HUES6 (cell line): ENCODE data around the gene BLM.
"Not testable (repeated sequence)": the region's sequence is repeated elsewhere in the genome, so short reads cannot be mapped to it uniquely, and the experiment has no call there.

Experiments used
- H3K27ac ChIP-seq: 2 replicates; pipeline ENCODE4 v1.7.0; 2013; ENCODE audit warnings: low read depth, mild to moderate bottlenecking, low read length, inconsistent platforms
- H3K27me3 ChIP-seq: 2 replicates; pipeline ENCODE4 v1.6.1; 2013; ENCODE audit warnings: low read length; ENCODE audit not compliant: control insufficient read depth, insufficient read depth
- H3K36me3 ChIP-seq: 2 replicates; pipeline ENCODE4 v1.6.1; 2013; ENCODE audit warnings: low read length; ENCODE audit not compliant: control insufficient read depth, insufficient read depth
- H3K4me1 ChIP-seq: 2 replicates; pipeline ENCODE4 v1.6.1; 2013; ENCODE audit warnings: low read length; ENCODE audit not compliant: control insufficient read depth, insufficient read depth
- H3K4me3 ChIP-seq: 2 replicates; pipeline ENCODE4 v1.5.1; 2013; ENCODE audit warnings: low read depth, low read length
- H3K9ac ChIP-seq: one replicate; pipeline ENCODE4 v1.6.1; 2013; ENCODE audit warnings: mild to moderate bottlenecking, low read length
- H3K9me3 ChIP-seq: 2 replicates; pipeline ENCODE4 v1.6.1; 2013; ENCODE audit warnings: low read depth, low read length; ENCODE audit not compliant: control insufficient read depth, insufficient read depth

Gene BLM

DNA sequence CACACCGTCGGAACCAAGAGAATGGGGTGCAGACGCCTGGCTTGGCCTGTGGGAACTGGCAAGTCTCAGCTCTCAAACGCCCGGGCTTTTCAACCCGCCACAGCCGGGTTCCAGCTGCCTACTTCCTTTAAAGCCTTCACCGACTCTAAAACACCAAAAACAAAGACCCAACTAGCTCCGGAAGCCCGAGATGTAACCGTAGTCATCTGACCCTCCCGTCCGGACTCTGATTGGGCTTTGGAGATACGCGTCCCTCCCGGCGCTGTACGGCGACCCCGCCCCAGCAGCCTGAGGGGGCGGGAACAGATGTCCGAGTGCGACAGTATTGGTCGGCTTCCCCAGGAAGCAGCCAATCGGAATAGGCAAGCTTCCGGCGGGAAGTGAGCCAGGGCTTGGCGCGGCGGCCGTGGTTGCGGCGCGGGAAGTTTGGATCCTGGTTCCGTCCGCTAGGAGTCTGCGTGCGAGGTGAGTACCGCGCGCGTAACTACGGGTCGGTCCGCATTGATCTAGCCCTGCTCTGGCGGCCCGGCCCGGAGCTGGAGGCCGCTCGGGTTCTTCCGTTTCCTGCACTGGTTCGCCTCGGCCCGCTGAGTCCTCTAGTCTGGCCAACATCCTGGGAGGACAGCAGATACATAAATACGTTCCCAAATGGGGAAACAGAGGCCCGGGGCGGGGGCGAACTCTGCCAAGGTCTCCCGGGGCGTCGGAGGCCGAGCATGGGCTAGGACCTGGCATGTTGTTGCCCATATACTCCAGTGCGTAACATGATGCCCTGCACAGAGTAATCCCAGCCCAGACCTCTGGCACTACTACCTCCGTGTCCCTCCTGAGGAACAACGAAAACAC lies at the start of gene BLM:
Gene BLM, plus strand, starts transcription at position 371 of the 846 bp plus-strand sequence. CDS start 30,047 bp downstream, outside the sequence.
- no peaks in the 10 kb centered on the region for H3K36me3 ChIP-seq
- no peaks in the 10 kb centered on the region for H3K9me3 ChIP-seq
- peak within 1 kb of the TSS; percentile 77 for H3K27ac ChIP-seq
- peak within 1 kb of the TSS; percentile 78 for H3K4me3 ChIP-seq
- H3K27me3 ChIP-seq: no peaks in the 10 kb centered on the region
- H3K9ac ChIP-seq: peak within 1 kb of the TSS; percentile 96
- H3K4me1 ChIP-seq: peaks cover 4% of the 10 kb centered on the region; the same call in 1 of the 2 replicates

DNA sequence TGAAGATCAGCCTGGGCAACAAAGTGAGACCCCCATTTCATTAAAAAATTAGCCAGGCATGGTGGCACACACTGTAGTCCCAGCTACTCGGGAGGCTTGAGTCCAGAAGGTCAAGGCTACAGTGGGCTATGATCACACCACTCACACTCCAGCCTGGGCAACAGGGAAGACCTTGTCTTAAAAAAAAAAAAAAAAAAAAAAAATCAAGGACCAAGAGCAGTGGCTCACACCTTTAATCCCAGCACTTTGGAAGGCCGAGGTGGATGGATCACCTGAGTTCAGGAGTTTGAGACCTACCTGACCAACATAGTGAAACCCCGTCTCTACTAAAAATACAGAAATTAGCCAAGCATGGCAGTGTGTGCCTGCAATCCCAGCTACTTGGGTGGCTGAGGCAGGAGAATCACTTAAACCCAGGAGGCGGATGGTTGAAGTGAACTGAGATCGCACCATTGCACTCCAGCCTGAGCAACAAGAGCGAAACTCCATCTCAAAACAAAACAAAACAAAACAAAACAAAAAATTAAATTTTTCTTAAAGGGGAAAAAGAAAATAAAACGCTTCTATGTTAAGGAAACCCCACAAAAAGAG lies 49.3 kb upstream of the BLM start:
- H3K9ac ChIP-seq, H3K4me1 ChIP-seq, H3K27ac ChIP-seq, H3K9me3 ChIP-seq, H3K27me3 ChIP-seq, H3K4me3 ChIP-seq, H3K36me3 ChIP-seq: not testable (repeated sequence)

- H3K4me3 ChIP-seq, H3K9ac ChIP-seq, H3K36me3 ChIP-seq, H3K27me3 ChIP-seq, H3K9me3 ChIP-seq, H3K27ac ChIP-seq, H3K4me1 ChIP-seq: not testable (repeated sequence)
These were observed 46.5 kb upstream of the BLM start for GRCh38 chr15:90670631-90671030.

DNA sequence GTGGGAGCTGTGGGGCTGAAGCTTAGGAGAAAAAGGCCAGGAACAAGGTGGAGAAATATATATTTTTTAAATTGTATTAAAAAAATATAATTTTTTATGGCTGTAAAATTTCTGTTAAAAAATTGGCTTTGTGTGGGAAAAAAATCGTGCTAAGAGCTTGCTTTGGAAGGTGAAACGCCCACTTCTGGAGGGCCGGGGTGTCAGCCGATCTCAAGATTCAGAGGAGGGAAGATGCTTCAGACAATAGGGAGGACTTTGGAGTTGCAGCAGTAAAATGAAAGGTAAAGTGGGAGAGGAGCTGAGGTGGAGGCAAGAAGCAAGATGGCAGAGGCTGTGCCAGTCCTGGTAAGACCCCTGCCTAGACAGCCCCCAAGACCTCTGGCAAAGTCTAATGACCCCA lies 45.9 kb upstream of the BLM start:
- H3K4me3 ChIP-seq: no peak overlapping the region
- H3K9me3 ChIP-seq: no peaks in the 10 kb centered on the region
- no peaks in the 10 kb centered on the region for H3K36me3 ChIP-seq
- H3K9ac ChIP-seq: no peak overlapping the region
- H3K27ac ChIP-seq: no peak overlapping the region
- H3K27me3 ChIP-seq: no peaks in the 10 kb centered on the region
- H3K4me1 ChIP-seq: no peaks in the 10 kb centered on the region

DNA sequence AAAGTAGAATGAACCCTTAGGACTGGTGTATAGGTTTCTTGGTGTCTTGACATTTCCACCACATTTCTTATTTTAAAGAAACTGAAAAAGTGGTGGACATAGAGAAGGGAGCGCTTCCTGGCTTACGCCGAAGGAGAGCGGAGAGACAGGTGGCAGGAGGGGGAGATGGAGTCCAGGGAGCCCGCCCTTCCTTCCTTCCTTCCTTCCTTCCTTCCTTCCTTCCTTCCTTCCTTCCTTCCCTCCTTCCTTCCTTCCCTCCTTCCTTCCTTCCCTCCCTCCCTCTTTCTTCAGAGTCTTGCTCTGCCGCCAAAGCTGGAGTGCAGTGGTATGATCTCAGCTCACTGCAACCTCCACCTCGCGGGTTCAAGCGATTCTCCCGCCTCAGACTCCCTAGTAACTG lies 43.8 kb upstream of the BLM start:
- H3K4me3 ChIP-seq, H3K9me3 ChIP-seq, H3K27ac ChIP-seq, H3K36me3 ChIP-seq, H3K9ac ChIP-seq, H3K27me3 ChIP-seq, H3K4me1 ChIP-seq: not testable (repeated sequence)

DNA sequence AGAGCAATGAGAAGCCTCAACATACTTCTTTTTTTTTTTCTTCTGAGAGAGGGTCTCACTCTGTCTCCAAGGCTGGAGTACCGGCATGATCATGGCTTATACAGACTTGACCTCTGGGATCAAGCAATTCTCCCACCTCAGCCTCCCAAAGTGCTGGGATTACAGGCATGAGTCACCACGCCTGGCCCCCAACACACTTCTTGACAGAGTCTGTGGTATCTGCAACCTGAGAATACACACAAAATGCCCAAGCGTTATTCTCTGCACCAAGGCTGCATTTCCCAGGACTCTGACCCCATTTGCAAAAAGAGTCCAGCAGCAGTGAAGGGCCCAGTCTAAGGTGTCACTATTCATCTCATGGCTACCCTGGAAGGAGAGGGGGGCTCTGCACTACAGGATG lies 42.7 kb upstream of the BLM start:
- H3K4me1 ChIP-seq: no peaks in the 10 kb centered on the region
- no peaks in the 10 kb centered on the region for H3K27me3 ChIP-seq
- H3K9me3 ChIP-seq: no peaks in the 10 kb centered on the region
- H3K4me3 ChIP-seq: no peak overlapping the region
- no peaks in the 10 kb centered on the region for H3K36me3 ChIP-seq
- no peak overlapping the region for H3K27ac ChIP-seq
- H3K9ac ChIP-seq: no peak overlapping the region

- no peaks in the 10 kb centered on the region for H3K9me3 ChIP-seq
These were observed 41.7 kb upstream of the BLM start for GRCh38 chr15:90675464-90675863.

DNA sequence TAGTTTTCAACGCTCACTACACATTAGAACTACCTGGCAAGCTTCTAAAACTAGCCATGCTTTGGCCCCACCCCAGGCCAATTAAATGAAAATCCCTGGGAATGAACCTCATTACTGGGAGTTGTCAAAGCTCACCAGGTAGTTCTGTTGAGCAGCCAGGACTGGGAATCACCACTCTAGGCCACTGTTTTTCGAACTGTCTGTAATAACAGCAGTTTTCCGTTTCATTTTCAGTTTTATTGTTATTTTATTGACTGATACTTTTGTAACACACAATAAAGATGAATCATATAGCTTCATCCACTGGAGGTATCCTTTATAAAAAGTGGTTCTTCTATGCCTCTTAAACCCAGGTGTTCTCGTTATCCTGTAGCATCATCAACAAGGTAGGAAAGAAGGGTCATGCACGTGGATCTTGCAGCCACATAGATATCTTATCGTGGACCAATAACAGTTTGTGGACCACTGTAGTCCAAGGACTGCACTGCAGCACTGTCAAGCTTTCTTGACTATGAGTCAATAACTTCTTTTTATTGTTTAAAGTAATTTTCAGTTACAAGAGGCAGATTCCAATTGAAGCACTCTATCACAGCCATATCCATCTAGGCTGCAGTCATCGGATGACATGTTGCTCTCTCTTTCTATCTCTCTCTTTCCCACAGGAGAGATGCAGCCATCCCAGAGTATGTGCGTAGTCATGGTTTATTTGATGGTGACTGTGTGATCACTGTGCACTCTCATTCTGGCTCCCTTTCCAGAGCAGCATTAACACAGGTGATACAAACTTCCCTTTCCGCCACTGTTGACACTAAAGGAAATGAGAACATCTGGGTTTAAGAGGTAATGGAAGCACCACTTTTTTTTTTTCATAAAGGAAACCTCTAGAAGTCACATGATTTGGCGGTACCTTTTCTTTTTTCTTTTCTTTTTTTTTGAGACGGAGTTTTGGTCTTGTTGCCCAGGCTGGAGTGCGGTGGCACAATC lies 39.0 kb upstream of the BLM start:
- H3K27ac ChIP-seq: no peak overlapping the region
- H3K4me1 ChIP-seq: no peaks in the 10 kb centered on the region
- H3K4me3 ChIP-seq: no peak overlapping the region
- no peaks in the 10 kb centered on the region for H3K27me3 ChIP-seq
- no peaks in the 10 kb centered on the region for H3K36me3 ChIP-seq
- no peak overlapping the region for H3K9ac ChIP-seq
- H3K9me3 ChIP-seq: no peaks in the 10 kb centered on the region

More at GRCh38 chr15:90675464-90675863, 41.7 kb upstream of the BLM start:
- H3K4me1 ChIP-seq: no peaks in the 10 kb centered on the region
- H3K36me3 ChIP-seq: no peaks in the 10 kb centered on the region
- no peak overlapping the region for H3K4me3 ChIP-seq
- no peaks in the 10 kb centered on the region for H3K27me3 ChIP-seq
- no peak overlapping the region for H3K27ac ChIP-seq
- no peak overlapping the region for H3K9ac ChIP-seq

GRCh38 chr15:90679959-90680358 lies 37.2 kb upstream of the BLM start:
- Histone ChIP-seq H3K4me3 (no peak overlapping the region), H3K36me3 (no peaks in the 10 kb centered on the region), H3K27ac (no peak overlapping the region), H3K27me3 (no peaks in the 10 kb centered on the region), H3K9ac (no peak overlapping the region), H3K9me3 (no peaks in the 10 kb centered on the region), H3K4me1 (peaks cover 6% of the 10 kb centered on the region; the same call in 1 of the 2 replicates)

DNA sequence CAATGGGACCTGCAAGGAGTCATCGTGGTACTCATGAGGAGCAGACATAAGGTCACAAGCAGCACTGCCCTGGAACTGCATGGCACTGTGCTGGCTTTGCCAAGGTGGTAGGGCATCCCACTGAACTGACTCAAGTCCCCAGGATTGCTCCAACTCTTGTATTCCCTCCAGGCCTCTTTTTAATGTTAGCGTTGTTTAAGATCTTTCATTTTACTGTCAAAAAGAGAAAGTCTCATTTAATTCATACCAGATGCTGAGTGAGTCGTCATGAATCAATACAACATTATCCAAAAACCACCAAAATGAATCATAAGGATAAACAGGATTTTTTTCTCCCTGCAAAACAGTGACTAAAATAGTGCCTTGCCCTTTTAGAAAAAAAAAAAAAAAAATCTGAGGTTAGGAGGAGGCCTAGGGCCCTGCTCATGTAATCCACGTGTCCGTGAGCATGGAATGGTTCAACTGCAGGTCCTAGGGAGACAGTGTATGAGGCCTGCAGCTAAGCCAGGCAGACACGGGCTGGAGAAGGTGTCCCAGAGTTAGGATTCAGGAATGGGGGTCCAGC lies 36.7 kb upstream of the BLM start:
- Histone ChIP-seq H3K9ac (no peak overlapping the region), H3K4me3 (no peak overlapping the region), H3K36me3 (no peaks in the 10 kb centered on the region), H3K27ac (no peak overlapping the region), H3K9me3 (no peaks in the 10 kb centered on the region), H3K27me3 (no peaks in the 10 kb centered on the region), H3K4me1 (peaks cover 6% of the 10 kb centered on the region; the same call in 1 of the 2 replicates)
